ENCODE measurements around the gene NCKAP5. TPM values are rescaled to one million over a fixed set of nuclear protein-coding genes. Genes with fewer than 3 reads are reported as not detected.
A peak's percentile ranks its signal among the peaks of the same experiment; 100 is the strongest.

The NCKAP5 gene
- total RNA-seq, 1 experiment from 2014 or later: 3.2 TPM

DNA sequence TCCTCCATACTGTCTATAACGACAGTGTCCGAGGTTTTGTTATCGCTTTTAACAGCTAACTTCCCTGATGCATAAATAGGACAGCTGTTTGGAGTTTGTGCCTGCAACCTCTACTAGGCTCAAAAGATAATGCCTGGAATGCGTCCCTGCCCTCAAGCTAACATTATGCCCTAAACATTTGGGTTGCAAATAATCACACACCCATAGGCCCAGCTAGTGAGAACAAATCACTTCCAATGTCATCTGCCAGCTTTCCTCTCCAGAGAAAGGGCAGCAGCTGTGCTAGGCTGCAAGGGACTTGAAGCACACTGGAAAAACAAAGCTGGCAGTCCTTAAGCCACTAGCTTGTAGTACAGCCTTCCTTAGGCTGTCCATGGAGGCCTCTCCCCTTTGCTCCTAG is 696.4 kb downstream of the NCKAP5 start:
- intact Hi-C loops (cut with micrococcal nuclease): no loop called here
- CTCF ChIA-PET: interaction anchor here (0.6 kb wide), 1 partner anchor 186 kb away, joined by 3 read pairs; no protein-coding TSS in a partner anchor
- H3K27me3 ChIP-seq (ENCODE audit: low read length): no peaks in the 10 kb centered on the region

DNA sequence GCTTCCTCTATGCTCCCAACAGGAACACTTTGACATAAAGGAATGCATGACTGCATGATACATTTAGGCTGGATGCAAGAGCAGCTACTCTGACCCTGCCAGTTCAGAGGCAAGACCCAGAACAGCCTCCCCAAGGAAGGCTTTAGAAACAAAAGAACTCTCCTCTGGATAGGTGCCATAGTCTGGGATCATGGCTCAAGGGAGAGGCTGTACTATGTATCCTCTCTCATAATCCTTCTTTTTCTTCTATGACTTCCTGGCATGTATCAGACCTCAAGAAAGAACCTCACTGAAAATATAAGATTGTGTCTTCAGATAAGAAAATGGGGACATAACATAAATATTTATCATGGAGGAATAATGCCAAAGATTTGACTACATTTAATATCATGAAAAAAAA is 704.3 kb downstream of the NCKAP5 start:
- ChIA-PET POLR2A (ENCODE audit: unreplicated experiment) (no interaction called here), CTCF (no interaction called here)
- DNase-seq: no peak

More for the DNA sequence above, 696.4 kb downstream of the NCKAP5 start:
- POLR2A ChIA-PET (ENCODE audit: unreplicated experiment): interaction anchor here (0.6 kb wide), 1 partner anchor 131 kb away, joined by 5 read pairs; no protein-coding TSS in a partner anchor
- H3K4me2 ChIP-seq (ENCODE audit: low read length): no peak overlapping the region
- TF ChIP-seq, protein P1, sequence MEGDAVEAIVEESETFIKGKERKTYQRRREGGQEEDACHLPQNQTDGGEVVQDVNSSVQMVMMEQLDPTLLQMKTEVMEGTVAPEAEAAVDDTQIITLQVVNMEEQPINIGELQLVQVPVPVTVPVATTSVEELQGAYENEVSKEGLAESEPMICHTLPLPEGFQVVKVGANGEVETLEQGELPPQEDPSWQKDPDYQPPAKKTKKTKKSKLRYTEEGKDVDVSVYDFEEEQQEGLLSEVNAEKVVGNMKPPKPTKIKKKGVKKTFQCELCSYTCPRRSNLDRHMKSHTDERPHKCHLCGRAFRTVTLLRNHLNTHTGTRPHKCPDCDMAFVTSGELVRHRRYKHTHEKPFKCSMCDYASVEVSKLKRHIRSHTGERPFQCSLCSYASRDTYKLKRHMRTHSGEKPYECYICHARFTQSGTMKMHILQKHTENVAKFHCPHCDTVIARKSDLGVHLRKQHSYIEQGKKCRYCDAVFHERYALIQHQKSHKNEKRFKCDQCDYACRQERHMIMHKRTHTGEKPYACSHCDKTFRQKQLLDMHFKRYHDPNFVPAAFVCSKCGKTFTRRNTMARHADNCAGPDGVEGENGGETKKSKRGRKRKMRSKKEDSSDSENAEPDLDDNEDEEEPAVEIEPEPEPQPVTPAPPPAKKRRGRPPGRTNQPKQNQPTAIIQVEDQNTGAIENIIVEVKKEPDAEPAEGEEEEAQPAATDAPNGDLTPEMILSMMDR (conservative IDR thresholded peaks at IDR 0.05; ENCODE audit: low read depth, low read length): no peak
- no peak for TF ChIP-seq EZH2phosphoT487 (IDR thresholded peaks at IDR 0.05; ENCODE audit: borderline replicate concordance, low read length)
- no peak for TF ChIP-seq EZH2 (IDR thresholded peaks at IDR 0.05; ENCODE audit: low read length, unreplicated experiment)
- ATAC-seq (no peak), DNase-seq (no peak)
- H3K9me2 ChIP-seq (replicated peaks; ENCODE audit: low read length): no peaks in the 10 kb centered on the region
- no peaks in the 10 kb centered on the region for H3K79me2 ChIP-seq (ENCODE audit: low read length)
- H3K4me1 ChIP-seq (ENCODE audit: insufficient read depth, low read length): 0 out of 2 replicates have a peak, but pooled peaks cover 5% of the 10 kb centered on the region
- no peaks in the 10 kb centered on the region for H3K36me3 ChIP-seq (ENCODE audit: low read depth, low read length)
- no TSS peak for BruUV-seq (replicated peaks)
- H4K20me1 ChIP-seq (ENCODE audit: low read length): no peaks in the 10 kb centered on the region
- no peak overlapping the region for H3K27ac ChIP-seq (ENCODE audit: low read length)
- H3F3A ChIP-seq (ENCODE audit: low read length, unreplicated experiment): no peaks in the 10 kb centered on the region
- no peak overlapping the region for H2AFZ ChIP-seq (ENCODE audit: low read length)
- no peak overlapping the region for H3K9ac ChIP-seq (ENCODE audit: low read length)
- H3K9me3 ChIP-seq (ENCODE audit: low read length): no peaks in the 10 kb centered on the region
- no peak overlapping the region for H3K4me3 ChIP-seq (ENCODE audit: low read length)

GRCh38 chr2:132860220-132860619 is 708.0 kb downstream of the NCKAP5 start:
- Histone ChIP-seq H3K4me1 (ENCODE audit: insufficient read depth, low read length) (no peaks in the 10 kb centered on the region), H3F3A (ENCODE audit: low read length, unreplicated experiment) (no peaks in the 10 kb centered on the region), H4K20me1 (ENCODE audit: low read length) (no peaks in the 10 kb centered on the region), H3K9me3 (ENCODE audit: low read length) (no peaks in the 10 kb centered on the region), H3K27me3 (ENCODE audit: low read length) (no peaks in the 10 kb centered on the region), H3K79me2 (ENCODE audit: low read length) (no peaks in the 10 kb centered on the region), H3K4me2 (ENCODE audit: low read length) (no peak overlapping the region), H3K9me2 (replicated peaks; ENCODE audit: low read length) (no peaks in the 10 kb centered on the region), H3K27ac (ENCODE audit: low read length) (no peak overlapping the region), H3K4me3 (ENCODE audit: low read length) (no peak overlapping the region), H3K9ac (ENCODE audit: low read length) (no peak overlapping the region), H2AFZ (ENCODE audit: low read length) (no peak overlapping the region), H3K36me3 (ENCODE audit: low read depth, low read length) (no peaks in the 10 kb centered on the region)
- intact Hi-C loops (cut with micrococcal nuclease): no loop called here
- CTCF ChIA-PET: no interaction called here
- DNase-seq (peak; percentile 16), ATAC-seq (no peak)
- BruUV-seq (replicated peaks): no TSS peak
- POLR2A ChIA-PET (ENCODE audit: unreplicated experiment): interaction anchor here (0.6 kb wide), 1 partner anchor 664 kb away, joined by 6 read pairs; no protein-coding TSS in a partner anchor
- TF ChIP-seq, protein P1 (conservative IDR thresholded peaks at IDR 0.05; ENCODE audit: low read depth, low read length): no peak
- no peak for TF ChIP-seq EZH2 (IDR thresholded peaks at IDR 0.05; ENCODE audit: low read length, unreplicated experiment)
- no peak for TF ChIP-seq EZH2phosphoT487 (IDR thresholded peaks at IDR 0.05; ENCODE audit: borderline replicate concordance, low read length)

More for the DNA sequence above, 704.3 kb downstream of the NCKAP5 start:
- H2AFZ ChIP-seq (ENCODE audit: low read length): no peak overlapping the region
- no peaks in the 10 kb centered on the region for H3K79me2 ChIP-seq (ENCODE audit: low read length)
- BruUV-seq (replicated peaks): no TSS peak
- H3K27ac ChIP-seq (ENCODE audit: low read length): no peak overlapping the region
- intact Hi-C loops (cut with micrococcal nuclease): no loop called here
- no peaks in the 10 kb centered on the region for H4K20me1 ChIP-seq (ENCODE audit: low read length)
- no peaks in the 10 kb centered on the region for H3K9me3 ChIP-seq (ENCODE audit: low read length)
- no peaks in the 10 kb centered on the region for H3K36me3 ChIP-seq (ENCODE audit: low read depth, low read length)
- no peak overlapping the region for H3K4me3 ChIP-seq (ENCODE audit: low read length)
- ATAC-seq: no peak
- no peaks in the 10 kb centered on the region for H3F3A ChIP-seq (ENCODE audit: low read length, unreplicated experiment)
- no peaks in the 10 kb centered on the region for H3K27me3 ChIP-seq (ENCODE audit: low read length)
- H3K9ac ChIP-seq (ENCODE audit: low read length): no peak overlapping the region
- no peaks in the 10 kb centered on the region for H3K9me2 ChIP-seq (replicated peaks; ENCODE audit: low read length)
- no peak for TF ChIP-seq EZH2 (IDR thresholded peaks at IDR 0.05; ENCODE audit: low read length, unreplicated experiment)
- TF ChIP-seq EZH2phosphoT487 (IDR thresholded peaks at IDR 0.05; ENCODE audit: borderline replicate concordance, low read length): no peak
- TF ChIP-seq, protein P1 (conservative IDR thresholded peaks at IDR 0.05; ENCODE audit: low read depth, low read length): no peak
- H3K4me1 ChIP-seq (ENCODE audit: insufficient read depth, low read length): no peaks in the 10 kb centered on the region
- H3K4me2 ChIP-seq (ENCODE audit: low read length): no peak overlapping the region

All from PC-3 (cell line).